Osteocyte (in vitro differentiated cells): ENCODE data around the gene AP2A2. TPM values are rescaled to one million over a fixed set of nuclear protein-coding genes. Genes with fewer than 3 reads are reported as not detected.
"Not testable (repeated sequence)": the region's sequence is repeated elsewhere in the genome, so short reads cannot be mapped to it uniquely, and the experiment has no call there.

Experiments used
- DNase-seq: peaks from one replicate; pipeline ENCODE4 v3.0.0; 2021; ENCODE audit warnings: mixed read lengths; ENCODE audit not compliant: unreplicated experiment; ENCODE audit errors: extremely low spot score
- H3K27ac Mint-ChIP-seq: one replicate; pipeline ENCODE4 v1.8.0; 2021; ENCODE audit warnings: mild to moderate bottlenecking, mixed read lengths; ENCODE audit not compliant: unreplicated experiment
- H3K27me3 Mint-ChIP-seq: one replicate; pipeline ENCODE4 v1.8.0; 2021; ENCODE audit warnings: mixed read lengths; ENCODE audit not compliant: unreplicated experiment
- H3K36me3 Mint-ChIP-seq: one replicate; pipeline ENCODE4 v1.8.0; 2021; ENCODE audit warnings: mixed read lengths; ENCODE audit not compliant: unreplicated experiment
- H3K4me1 Mint-ChIP-seq: one replicate; pipeline ENCODE4 v1.8.0; 2021; ENCODE audit warnings: mixed read lengths; ENCODE audit not compliant: unreplicated experiment
- H3K4me3 Mint-ChIP-seq: one replicate; pipeline ENCODE4 v1.8.0; 2021; ENCODE audit warnings: mild to moderate bottlenecking, moderate library complexity, mixed read lengths; ENCODE audit not compliant: unreplicated experiment
- H3K9me3 Mint-ChIP-seq: one replicate; pipeline ENCODE4 v1.8.0; 2021; ENCODE audit warnings: mixed read lengths; ENCODE audit not compliant: unreplicated experiment
- total RNA-seq: library from RNA; stranded (reverse); gene quantifications from 2 replicates; pipeline ENCODE4 v1.2.1, GENCODE V29; 2021
- TF ChIP-seq, protein P1 (sequence below): fragments of 200-600 bp; sonication (generic); IDR thresholded peaks from 2 replicates; pipeline ENCODE4 v1.5.0; 2021; ENCODE audit warnings: antibody characterized with exemption, mild to moderate bottlenecking, moderate library complexity

Gene AP2A2
- total RNA-seq, 1 donor from 2014 or later: 102 TPM

GRCh38 chr11:970319-970871 is 44.7 kb downstream of the AP2A2 start:
- Mint-ChIP-seq H3K27me3 (no peaks in the 10 kb centered on the region), H3K27ac (no peak overlapping the region), H3K4me3 (no peak overlapping the region), H3K9me3 (no peaks in the 10 kb centered on the region), H3K4me1 (peaks cover 12% of the 10 kb centered on the region), H3K36me3 (peaks cover 31% of the 10 kb centered on the region)
- no peak for DNase-seq
- TF ChIP-seq, protein P1, sequence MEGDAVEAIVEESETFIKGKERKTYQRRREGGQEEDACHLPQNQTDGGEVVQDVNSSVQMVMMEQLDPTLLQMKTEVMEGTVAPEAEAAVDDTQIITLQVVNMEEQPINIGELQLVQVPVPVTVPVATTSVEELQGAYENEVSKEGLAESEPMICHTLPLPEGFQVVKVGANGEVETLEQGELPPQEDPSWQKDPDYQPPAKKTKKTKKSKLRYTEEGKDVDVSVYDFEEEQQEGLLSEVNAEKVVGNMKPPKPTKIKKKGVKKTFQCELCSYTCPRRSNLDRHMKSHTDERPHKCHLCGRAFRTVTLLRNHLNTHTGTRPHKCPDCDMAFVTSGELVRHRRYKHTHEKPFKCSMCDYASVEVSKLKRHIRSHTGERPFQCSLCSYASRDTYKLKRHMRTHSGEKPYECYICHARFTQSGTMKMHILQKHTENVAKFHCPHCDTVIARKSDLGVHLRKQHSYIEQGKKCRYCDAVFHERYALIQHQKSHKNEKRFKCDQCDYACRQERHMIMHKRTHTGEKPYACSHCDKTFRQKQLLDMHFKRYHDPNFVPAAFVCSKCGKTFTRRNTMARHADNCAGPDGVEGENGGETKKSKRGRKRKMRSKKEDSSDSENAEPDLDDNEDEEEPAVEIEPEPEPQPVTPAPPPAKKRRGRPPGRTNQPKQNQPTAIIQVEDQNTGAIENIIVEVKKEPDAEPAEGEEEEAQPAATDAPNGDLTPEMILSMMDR: no peak

- no peak overlapping the region for H3K27ac Mint-ChIP-seq
These were observed 45.5 kb downstream of the AP2A2 start for GRCh38 chr11:971092-971690.

GRCh38 chr11:971731-972365 is 46.2 kb downstream of the AP2A2 start:
- peaks cover 37% of the 10 kb centered on the region for H3K36me3 Mint-ChIP-seq
- H3K27me3 Mint-ChIP-seq: no peaks in the 10 kb centered on the region
- no peak for DNase-seq
- H3K9me3 Mint-ChIP-seq: no peaks in the 10 kb centered on the region
- TF ChIP-seq, protein P1: no peak
- H3K4me1 Mint-ChIP-seq: peaks cover 7% of the 10 kb centered on the region
- H3K27ac Mint-ChIP-seq: no peak overlapping the region
- no peak overlapping the region for H3K4me3 Mint-ChIP-seq

More at GRCh38 chr11:971092-971690, 45.5 kb downstream of the AP2A2 start:
- DNase-seq: no peak
- Mint-ChIP-seq H3K27me3 (no peaks in the 10 kb centered on the region), H3K4me1 (peaks cover 13% of the 10 kb centered on the region), H3K9me3 (no peaks in the 10 kb centered on the region), H3K4me3 (no peak overlapping the region), H3K36me3 (peaks cover 36% of the 10 kb centered on the region)
- TF ChIP-seq, protein P1: no peak

- DNase-seq: no peak
- H3K4me1 Mint-ChIP-seq: peaks cover 5% of the 10 kb centered on the region
- no peaks in the 10 kb centered on the region for H3K27me3 Mint-ChIP-seq
- H3K36me3 Mint-ChIP-seq: peaks cover 42% of the 10 kb centered on the region
- no peak overlapping the region for H3K4me3 Mint-ChIP-seq
- no peaks in the 10 kb centered on the region for H3K9me3 Mint-ChIP-seq
- H3K27ac Mint-ChIP-seq: no peak overlapping the region
- TF ChIP-seq, protein P1: no peak
These were observed 47.0 kb downstream of the AP2A2 start for GRCh38 chr11:972523-973211.

DNA sequence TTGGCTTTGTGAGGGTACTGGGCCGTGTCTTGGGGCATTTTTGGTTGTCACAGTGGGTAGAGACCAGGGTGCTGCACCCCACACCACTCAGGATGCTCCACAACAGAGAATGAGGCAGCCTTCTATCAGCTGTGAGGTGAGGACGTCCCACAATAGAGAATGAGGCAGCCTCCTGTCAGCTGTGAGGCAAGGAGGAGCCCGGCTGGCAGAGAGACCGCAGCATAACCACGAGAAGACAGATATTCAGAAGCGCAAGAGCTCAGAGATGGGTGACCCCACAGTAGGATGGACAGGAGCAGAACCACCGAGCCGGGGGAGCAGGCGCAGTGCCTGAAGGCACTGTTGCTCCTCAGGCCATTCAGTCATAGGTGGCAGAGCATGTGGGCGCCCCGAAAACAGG is 47.6 kb downstream of the AP2A2 start:
- TF ChIP-seq, protein P1: no peak
- H3K9me3 Mint-ChIP-seq: no peaks in the 10 kb centered on the region
- DNase-seq: no peak
- H3K27me3 Mint-ChIP-seq: no peaks in the 10 kb centered on the region
- peaks cover 5% of the 10 kb centered on the region for H3K4me1 Mint-ChIP-seq
- H3K36me3 Mint-ChIP-seq: peaks cover 42% of the 10 kb centered on the region
- no peak overlapping the region for H3K4me3 Mint-ChIP-seq
- H3K27ac Mint-ChIP-seq: no peak overlapping the region

DNA sequence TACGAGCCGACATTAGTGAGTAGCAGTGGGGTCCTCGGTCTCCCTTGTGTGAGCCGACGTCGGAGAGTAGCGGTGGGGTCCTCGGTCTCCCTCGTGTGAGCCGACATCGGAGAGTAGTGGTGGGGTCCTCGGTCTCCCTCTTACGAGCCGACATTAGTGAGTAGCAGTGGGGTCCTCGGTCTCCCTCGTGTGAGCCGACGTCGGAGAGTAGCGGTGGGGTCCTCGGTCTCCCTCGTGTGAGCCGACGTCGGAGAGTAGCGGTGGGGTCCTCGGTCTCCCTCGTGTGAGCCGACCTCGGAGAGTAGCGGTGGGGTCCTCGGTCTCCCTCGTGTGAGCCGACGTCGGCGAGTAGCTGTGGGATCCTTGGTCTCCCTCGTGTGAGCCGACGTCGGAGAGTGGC is 49.7 kb downstream of the AP2A2 start:
- H3K4me3 Mint-ChIP-seq, H3K4me1 Mint-ChIP-seq, DNase-seq, H3K27me3 Mint-ChIP-seq, H3K9me3 Mint-ChIP-seq, H3K27ac Mint-ChIP-seq: not testable (repeated sequence)
- peaks cover 47% of the 10 kb centered on the region for H3K36me3 Mint-ChIP-seq
